MM.1S (cell line): ENCODE measurements around the gene ZNHIT6.

Source experiments
- EZH2 ChIP-seq: fragments of 300-600 bp; sonication (generic); optimal IDR thresholded peaks from 2 replicates; pipeline ENCODE3; 2017; ENCODE audit warnings: low read depth, mild to moderate bottlenecking, antibody characterized with exemption, low read length, mixed read lengths
- EZH2phosphoT487 ChIP-seq: fragments of 300-600 bp; sonication (generic); IDR thresholded peaks from 2 replicates; pipeline ENCODE4 v1.6.1; 2018; ENCODE audit warnings: antibody characterized with exemption, low read length
- TF ChIP-seq, protein P1 (sequence below): fragments of 300-600 bp; sonication (generic); IDR thresholded peaks from 2 replicates; pipeline ENCODE4 v1.5.1; 2016; ENCODE audit warnings: antibody characterized with exemption, low read length, mixed read lengths

DNA sequence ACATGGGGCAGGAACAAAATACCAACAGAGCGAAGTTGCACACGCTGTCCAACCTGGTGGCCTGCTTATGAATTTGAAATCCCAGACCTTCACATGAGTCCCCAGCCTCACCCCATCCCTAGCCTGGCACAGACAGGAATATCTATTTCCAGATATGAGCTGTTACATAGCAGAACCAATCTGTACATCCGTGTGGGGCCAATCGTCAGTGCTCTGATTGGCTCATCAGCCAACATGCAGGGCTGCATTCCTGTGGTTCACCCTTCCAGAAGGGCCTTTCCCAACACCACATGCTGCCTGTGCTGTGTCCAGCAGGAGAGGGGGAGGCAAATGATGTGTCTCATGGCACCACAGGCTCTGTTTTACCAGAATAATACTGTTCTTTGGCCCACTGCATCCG, 96.4 kb downstream of the ZNHIT6 start:
- no peak for TF ChIP-seq EZH2phosphoT487
- TF ChIP-seq, protein P1, sequence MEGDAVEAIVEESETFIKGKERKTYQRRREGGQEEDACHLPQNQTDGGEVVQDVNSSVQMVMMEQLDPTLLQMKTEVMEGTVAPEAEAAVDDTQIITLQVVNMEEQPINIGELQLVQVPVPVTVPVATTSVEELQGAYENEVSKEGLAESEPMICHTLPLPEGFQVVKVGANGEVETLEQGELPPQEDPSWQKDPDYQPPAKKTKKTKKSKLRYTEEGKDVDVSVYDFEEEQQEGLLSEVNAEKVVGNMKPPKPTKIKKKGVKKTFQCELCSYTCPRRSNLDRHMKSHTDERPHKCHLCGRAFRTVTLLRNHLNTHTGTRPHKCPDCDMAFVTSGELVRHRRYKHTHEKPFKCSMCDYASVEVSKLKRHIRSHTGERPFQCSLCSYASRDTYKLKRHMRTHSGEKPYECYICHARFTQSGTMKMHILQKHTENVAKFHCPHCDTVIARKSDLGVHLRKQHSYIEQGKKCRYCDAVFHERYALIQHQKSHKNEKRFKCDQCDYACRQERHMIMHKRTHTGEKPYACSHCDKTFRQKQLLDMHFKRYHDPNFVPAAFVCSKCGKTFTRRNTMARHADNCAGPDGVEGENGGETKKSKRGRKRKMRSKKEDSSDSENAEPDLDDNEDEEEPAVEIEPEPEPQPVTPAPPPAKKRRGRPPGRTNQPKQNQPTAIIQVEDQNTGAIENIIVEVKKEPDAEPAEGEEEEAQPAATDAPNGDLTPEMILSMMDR: no peak
- TF ChIP-seq EZH2: no peak
